Measurements from ENCODE around the gene MEAF6. TPM values are rescaled to one million over a fixed set of nuclear protein-coding genes. Genes with fewer than 3 reads are reported as not detected.

MEAF6 gene
- total and polyA plus RNA-seq, 2 of the 4 experiments (the other 2 are of a cell fraction) = 36.2 to 40.7 TPM

GRCh38 chr1:37478890-37479254 lies 35.7 kb downstream of the MEAF6 start:
- peak overlapping the region; percentile 94 for H3K27ac ChIP-seq (ENCODE audit: insufficient read depth, low read length)
- peak; percentile 50 for DNase-seq
- dilution Hi-C loops (cut with HindIII; ENCODE audit: low sequenced_read_pairs, unreplicated experiment) (no loop called here), in situ Hi-C loops (cut with MboI; ENCODE audit: low sequenced_read_pairs) (no loop called here), intact Hi-C loops (cut with micrococcal nuclease) (loop anchor here (5.0 kb wide), 1 partner anchor 213 kb away; the partner anchor contains the start of gene CDCA8)
- peak overlapping the region; percentile 96 for H3K4me2 ChIP-seq (ENCODE audit: low read depth, low read length)
- peaks cover 27 to 73% of the 10 kb centered on the region in 2 experiments; a peak in 3 of 4 replicates for H3K79me1 ChIP-seq (ENCODE audit: low read depth in 1 of 2, low read length in 2 of 2)
- peaks cover 43% of the 10 kb centered on the region for H3K4me1 ChIP-seq (ENCODE audit: control insufficient read depth, insufficient read depth, low read length)
- peak overlapping the region; percentile 99 for H3K4ac ChIP-seq (ENCODE audit: low read depth, low read length)
- H3K14ac ChIP-seq (replicated peaks; ENCODE audit: low read depth, low read length) = peak overlapping the region; percentile 96
- peak overlapping the region; percentile 82 for H2AFZ ChIP-seq (replicated peaks; ENCODE audit: low read length, poor library complexity)
- POLR2A ChIA-PET (ENCODE audit: unreplicated experiment) = interaction anchor here (0.6 to 0.9 kb wide), 2 partner anchors 16 to 18 kb away, joined by 3 read pairs; no protein-coding TSS in a partner anchor
- H3K4me3 ChIP-seq (ENCODE audit: insufficient read depth, low read depth, low read length) = no peak overlapping the region
- no peak for ATAC-seq (ENCODE audit: low read depth)
- peaks cover 23% of the 10 kb centered on the region for H4K20me1 ChIP-seq (ENCODE audit: insufficient read depth, low read length)
- TF ChIP-seq CEBPB (IDR thresholded peaks at IDR 0.05; ENCODE audit: low read depth, low read length) (peak; percentile 65), MXI1 (IDR thresholded peaks at IDR 0.05; ENCODE audit: borderline replicate concordance, low read depth, low read length) (no peak)
- no peaks in the 10 kb centered on the region for H3K27me3 ChIP-seq (ENCODE audit: control insufficient read depth, insufficient read depth, low read length)
- H3K9me1 ChIP-seq (ENCODE audit: insufficient read depth, low read length) = peaks cover 19% of the 10 kb centered on the region
- peak overlapping the region; percentile 86 to 95 for H4K8ac ChIP-seq (ENCODE audit: low read depth in 2 of 2, low read length in 2 of 2)
- WGBS, 2 experiments (ENCODE audit: extremely low coverage in 2 of 2, insufficient read length in 1 of 2) = no CpG with 5 or more reads among the region's 3 CpGs
- peak overlapping the region; percentile 83; the same call in 1 of the 3 replicates for H2BK15ac ChIP-seq (ENCODE audit: low read depth, low read length)
- peak overlapping the region; percentile 78 for H3K18ac ChIP-seq (ENCODE audit: low read depth, low read length)
- peak overlapping the region; percentile 97 for H2BK5ac ChIP-seq (ENCODE audit: low read depth, low read length, poor library complexity, severe bottlenecking)
- H4K91ac ChIP-seq (ENCODE audit: insufficient read depth, low read depth, low read length) = peak overlapping the region; percentile 95
- peak overlapping the region; percentile 73 for H2BK20ac ChIP-seq (ENCODE audit: low read depth, low read length)
- peak overlapping the region; percentile 96 for H2AK5ac ChIP-seq (ENCODE audit: low read depth, low read length)
- H3K9ac ChIP-seq (ENCODE audit: low read depth, low read length) = peak overlapping the region; percentile 18; the same call in 1 of the 2 replicates
- CTCF ChIA-PET = interaction anchor here (0.9 to 3.8 kb wide), 4 partner anchors 9 to 25 kb away, joined by 3 to 24 read pairs (median 4); no protein-coding TSS in a partner anchor
- peak overlapping the region; percentile 55; the same call in 1 of the 2 replicates for H3K56ac ChIP-seq (ENCODE audit: extremely low read depth, insufficient read depth, low read length)
- no TSS peak for BruUV-seq (replicated peaks)
- peaks cover 56% of the 10 kb centered on the region for H3K36me3 ChIP-seq (ENCODE audit: control insufficient read depth, insufficient read depth, low read length)
- peak overlapping the region; percentile 98 for H2AK9ac ChIP-seq (replicated peaks; ENCODE audit: low read depth, low read length, poor library complexity)
- H3K23ac ChIP-seq (ENCODE audit: low read depth, low read length) = peak overlapping the region; percentile 96
- H2BK120ac ChIP-seq (ENCODE audit: low read depth, low read length) = peak overlapping the region; percentile 94
- H3K9me3 ChIP-seq (ENCODE audit: control insufficient read depth, insufficient read depth, low read length) = no peaks in the 10 kb centered on the region
- H4K5ac ChIP-seq (ENCODE audit: low read depth, low read length) = peak overlapping the region; percentile 66
